Measurements from ENCODE around the gene COG8.

COG8 gene

DNA sequence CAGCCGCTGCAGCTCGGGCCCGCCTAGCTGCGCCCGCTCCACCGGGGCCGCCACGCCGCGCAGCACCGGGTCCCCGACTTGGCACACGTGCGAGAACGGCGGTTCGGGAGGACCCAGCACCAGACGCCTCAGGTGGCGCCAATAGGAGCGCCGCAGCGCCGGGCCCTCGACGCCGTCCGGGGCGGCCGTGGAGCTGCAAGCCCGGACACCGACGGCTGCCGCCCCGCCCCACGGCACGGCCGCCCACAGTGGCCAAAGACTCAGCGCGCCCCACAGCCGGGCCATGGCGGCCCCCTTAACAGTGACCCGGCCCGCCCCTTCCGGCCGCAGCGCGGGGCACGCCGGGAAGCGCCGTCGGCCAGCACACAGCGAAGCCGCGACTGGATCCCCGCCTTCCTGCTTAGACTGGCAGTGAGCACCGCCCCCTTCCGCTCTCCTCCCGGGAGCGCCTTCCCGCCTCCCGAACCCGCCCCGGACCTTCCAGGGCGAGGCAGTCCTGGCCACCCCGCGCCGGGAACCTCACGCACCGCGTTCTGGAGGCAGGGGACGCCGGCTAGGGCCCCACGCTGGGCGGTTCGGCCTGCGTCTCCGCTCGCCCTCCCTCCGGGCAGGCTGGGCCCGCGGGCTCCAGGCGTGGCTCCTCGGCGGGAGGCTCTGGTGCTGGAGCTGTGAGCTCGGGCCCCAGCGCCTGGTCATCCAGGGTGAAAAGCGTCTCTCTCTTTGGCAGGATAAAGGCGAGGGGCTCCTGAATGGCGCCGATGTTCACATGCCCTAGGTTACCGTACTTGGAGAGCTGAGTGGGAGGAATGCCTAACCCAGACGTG is 8.9 kb downstream of the COG8 start, which contains the start of gene PDF:
Gene PDF, minus strand, starts transcription at position 303 of the 824 bp plus-strand sequence. Its CDS starts 18 bp downstream, at position 285.
- H3K4me3 ChIP-seq (ENCODE audit: low read depth, low read length): peak within 1 kb of the TSS; percentile 90
- peak; percentile 73 for DNase-seq (ENCODE audit: low read depth)
- TF ChIP-seq, protein P1, sequence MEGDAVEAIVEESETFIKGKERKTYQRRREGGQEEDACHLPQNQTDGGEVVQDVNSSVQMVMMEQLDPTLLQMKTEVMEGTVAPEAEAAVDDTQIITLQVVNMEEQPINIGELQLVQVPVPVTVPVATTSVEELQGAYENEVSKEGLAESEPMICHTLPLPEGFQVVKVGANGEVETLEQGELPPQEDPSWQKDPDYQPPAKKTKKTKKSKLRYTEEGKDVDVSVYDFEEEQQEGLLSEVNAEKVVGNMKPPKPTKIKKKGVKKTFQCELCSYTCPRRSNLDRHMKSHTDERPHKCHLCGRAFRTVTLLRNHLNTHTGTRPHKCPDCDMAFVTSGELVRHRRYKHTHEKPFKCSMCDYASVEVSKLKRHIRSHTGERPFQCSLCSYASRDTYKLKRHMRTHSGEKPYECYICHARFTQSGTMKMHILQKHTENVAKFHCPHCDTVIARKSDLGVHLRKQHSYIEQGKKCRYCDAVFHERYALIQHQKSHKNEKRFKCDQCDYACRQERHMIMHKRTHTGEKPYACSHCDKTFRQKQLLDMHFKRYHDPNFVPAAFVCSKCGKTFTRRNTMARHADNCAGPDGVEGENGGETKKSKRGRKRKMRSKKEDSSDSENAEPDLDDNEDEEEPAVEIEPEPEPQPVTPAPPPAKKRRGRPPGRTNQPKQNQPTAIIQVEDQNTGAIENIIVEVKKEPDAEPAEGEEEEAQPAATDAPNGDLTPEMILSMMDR (IDR thresholded peaks at IDR 0.05; ENCODE audit: control insufficient read depth, extremely low read depth, insufficient read depth): no peak

DNA sequence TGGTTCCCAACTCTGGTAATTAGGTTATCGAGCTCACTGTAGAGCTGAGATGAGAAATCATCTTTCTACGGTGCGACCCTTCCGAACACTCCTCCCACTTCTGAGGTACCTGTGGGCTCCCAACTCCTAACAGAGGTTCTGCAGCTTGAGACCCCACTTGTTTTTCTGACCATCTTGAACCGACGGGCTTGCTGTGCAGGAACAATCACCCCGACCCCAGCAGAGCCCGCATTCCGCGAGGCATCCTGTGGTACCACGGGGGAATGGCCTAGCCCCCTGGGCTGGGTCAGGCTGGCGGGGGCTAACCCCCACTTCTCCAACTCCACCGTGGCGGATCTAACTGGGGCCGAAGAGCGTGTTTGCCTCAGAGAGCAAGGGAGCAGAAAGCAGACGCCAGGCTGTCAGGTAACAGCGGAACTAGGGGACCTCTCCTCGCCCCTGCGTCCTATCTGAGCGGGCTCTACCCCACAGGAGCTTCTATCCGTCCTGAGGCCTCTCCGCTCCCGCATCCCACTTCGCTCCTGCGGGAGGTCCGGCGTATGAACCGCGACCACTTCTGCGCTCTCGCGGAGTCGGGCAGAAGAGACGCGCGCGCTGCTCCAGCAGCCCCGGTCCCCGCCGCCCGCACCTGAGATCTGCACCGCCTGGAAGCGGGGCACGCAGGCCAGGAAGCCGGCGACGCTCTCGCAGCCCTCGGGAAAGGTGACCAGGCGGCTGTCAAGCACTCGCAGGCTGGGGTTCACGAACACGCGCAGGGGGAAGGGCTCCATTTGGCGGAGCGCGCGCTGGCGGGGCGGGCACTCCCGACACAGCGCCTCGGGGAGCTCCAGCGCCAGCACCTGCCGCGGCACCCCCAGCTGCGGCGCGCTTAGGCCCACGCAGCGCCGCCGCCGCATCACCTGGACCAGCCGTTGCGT is 9.7 kb downstream of the COG8 start:
- H3K4me3 ChIP-seq (ENCODE audit: low read depth, low read length): peak overlapping the region; percentile 90
- no peak for DNase-seq (ENCODE audit: low read depth)
- TF ChIP-seq, protein P1 (IDR thresholded peaks at IDR 0.05; ENCODE audit: control insufficient read depth, extremely low read depth, insufficient read depth): no peak

DNA sequence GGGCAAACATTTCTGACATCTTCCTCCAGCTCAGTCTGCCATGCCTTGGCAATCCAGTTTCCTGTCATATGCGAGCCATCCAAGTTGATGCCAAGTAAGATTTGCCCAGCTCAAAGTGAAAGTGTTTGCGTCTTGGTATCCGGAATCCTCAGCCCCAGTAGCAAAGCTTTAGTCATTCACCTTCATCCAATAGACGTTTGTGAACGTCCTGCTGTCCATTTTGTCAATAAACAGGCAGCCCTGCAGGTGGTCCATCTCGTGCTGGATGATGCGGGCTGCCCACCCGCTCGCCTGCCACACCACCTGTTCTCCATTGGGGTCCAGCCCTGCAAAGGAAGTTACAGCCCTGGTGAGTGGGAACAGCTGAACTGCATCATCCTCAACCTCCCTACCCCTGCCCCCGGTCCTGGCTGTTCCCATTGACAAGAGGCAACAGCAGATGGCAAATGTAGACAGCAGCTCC is 10.5 kb downstream of the COG8 start:
- TF ChIP-seq, protein P1 (IDR thresholded peaks at IDR 0.05; ENCODE audit: control insufficient read depth, extremely low read depth, insufficient read depth): no peak
- peak overlapping the region; percentile 90 for H3K4me3 ChIP-seq (ENCODE audit: low read depth, low read length)
- DNase-seq (ENCODE audit: low read depth): no peak

DNA sequence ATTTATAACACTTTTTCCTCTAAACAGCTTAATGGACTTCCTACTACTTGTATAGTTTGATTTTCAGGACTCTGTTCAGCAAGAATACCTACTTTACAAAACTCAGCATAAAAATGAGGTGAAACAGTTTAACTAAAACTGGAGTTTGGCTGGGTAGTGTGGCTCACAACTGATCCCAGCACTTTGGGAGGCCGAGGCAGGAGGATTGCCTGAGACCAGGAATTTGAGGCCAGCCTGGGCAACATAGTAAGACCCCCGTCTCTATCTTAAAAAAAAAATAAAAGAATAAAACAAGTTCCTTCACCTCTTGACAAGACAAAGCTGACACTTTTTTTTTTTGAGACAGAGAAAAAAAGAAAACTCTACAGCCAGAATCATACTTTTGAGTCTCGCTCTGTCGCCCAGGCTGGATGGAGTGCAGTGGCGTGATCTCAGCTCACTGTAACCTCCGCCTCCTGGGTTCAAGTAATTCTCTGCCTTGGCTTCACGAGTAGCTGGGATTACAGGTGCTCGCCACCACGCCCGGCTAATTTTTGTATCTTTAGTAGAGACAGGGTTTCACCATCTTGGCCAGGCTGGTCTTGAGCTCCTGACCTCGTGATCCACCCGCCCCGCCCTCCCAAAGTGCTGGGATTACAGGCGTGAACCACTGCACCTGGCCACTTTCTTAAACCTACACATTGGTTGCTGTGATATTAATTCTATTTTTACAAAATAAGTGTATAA is 11.6 kb downstream of the COG8 start:
- TF ChIP-seq, protein P1 (IDR thresholded peaks at IDR 0.05; ENCODE audit: control insufficient read depth, extremely low read depth, insufficient read depth): no peak
- DNase-seq (ENCODE audit: low read depth): no peak
- no peak overlapping the region; the same call in 1 of the 2 replicates for H3K4me3 ChIP-seq (ENCODE audit: low read depth, low read length)

DNA sequence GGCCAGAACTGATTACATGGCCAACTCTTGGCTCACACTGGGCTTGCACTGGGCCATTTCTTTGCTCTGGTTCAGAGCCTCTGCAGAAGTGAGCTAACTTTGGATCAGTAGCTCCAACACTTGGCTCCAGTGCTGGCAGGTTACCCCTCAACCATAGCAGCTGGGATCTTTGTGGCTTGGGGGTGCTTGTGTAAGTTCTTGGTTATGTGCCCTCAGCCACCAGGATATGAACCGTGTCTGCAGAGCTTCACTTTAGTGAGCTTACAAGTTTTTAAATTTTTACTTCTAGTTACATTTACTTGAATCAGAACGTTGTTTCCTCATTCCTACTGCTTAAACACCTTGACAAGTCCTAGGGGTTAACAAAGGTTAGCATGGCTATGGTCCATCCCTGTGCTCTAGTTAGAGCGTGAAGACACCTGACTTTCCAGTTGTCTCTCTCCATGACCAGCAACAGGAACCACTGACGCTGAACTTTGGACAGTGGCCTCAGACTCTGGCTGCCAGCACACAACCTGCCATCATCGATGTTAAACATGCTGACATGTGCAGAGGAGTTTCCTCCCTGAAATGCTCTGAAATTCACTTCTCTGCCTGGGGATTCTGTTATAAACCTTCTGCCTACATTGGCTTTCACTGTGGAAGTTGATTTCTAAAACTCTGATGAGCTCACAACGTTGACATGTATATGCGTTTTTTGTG is 13.0 kb downstream of the COG8 start:
- TF ChIP-seq, protein P1 (IDR thresholded peaks at IDR 0.05; ENCODE audit: control insufficient read depth, extremely low read depth, insufficient read depth): no peak
- no peak overlapping the region for H3K4me3 ChIP-seq (ENCODE audit: low read depth, low read length)
- DNase-seq (ENCODE audit: low read depth): peak; percentile 77

DNA sequence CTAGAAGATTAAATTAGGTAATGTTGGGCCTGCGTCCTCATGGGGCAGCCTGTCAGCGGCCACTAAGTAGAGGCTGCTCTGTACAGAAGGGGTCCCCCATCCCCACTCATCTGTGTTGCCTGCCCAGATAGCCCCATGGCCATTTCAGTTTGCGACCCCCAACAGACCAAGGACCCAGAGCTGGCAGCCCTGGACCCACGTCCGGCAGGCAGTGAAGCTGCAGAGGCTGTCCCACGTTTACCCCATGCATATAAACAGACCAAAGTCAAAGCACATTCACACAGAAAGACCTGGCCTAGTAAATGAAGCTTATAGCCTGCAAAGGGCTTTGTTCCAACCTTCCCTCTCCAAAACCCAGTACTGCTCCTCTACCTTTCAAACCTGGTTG is 13.6 kb downstream of the COG8 start:
- peak; percentile 26 for DNase-seq (ENCODE audit: low read depth)
- TF ChIP-seq, protein P1 (IDR thresholded peaks at IDR 0.05; ENCODE audit: control insufficient read depth, extremely low read depth, insufficient read depth): no peak
- no peak overlapping the region for H3K4me3 ChIP-seq (ENCODE audit: low read depth, low read length)
